Thymus (tissue), 11 donors: ENCODE measurements around the gene ZNF319. TPM values are rescaled to one million over a fixed set of nuclear protein-coding genes. Genes with fewer than 3 reads are reported as not detected.
"Not testable (repeated sequence)": the region's sequence is repeated elsewhere in the genome, so short reads cannot be mapped to it uniquely, and the experiment has no call there.

Source experiments
- DNase-seq, 9 donors: peaks; one replicate each; pipeline ENCODE4 v3.0.0-alpha.2; 2013; ENCODE audit warnings: low spot score in 9 of 9, low read depth in 6 of 9, missing footprints in 1 of 9
- H3K27ac ChIP-seq, 2 donors: one replicate each; pipeline ENCODE4 v1.5.1; 2013; ENCODE audit warnings: control low read depth in 1 of 2, low read depth in 1 of 2, low read length in 1 of 2, mild to moderate bottlenecking in 1 of 2, moderate library complexity in 1 of 2
- H3K27me3 ChIP-seq, 2 donors: one replicate each; pipeline ENCODE4 v1.5.1; 2013; ENCODE audit warnings: low read length in 1 of 2; ENCODE audit not compliant: control insufficient read depth in 2 of 2, insufficient read depth in 1 of 2
- H3K36me3 ChIP-seq, 2 donors: one replicate each; pipeline ENCODE4 v1.5.1; 2013; ENCODE audit warnings: low read length in 1 of 2, mild to moderate bottlenecking in 1 of 2, moderate library complexity in 1 of 2; ENCODE audit not compliant: control insufficient read depth in 2 of 2, insufficient read depth in 2 of 2
- H3K4me1 ChIP-seq, 2 donors: one replicate each; pipeline ENCODE4 v1.5.1; 2013; ENCODE audit warnings: low read length in 2 of 2; ENCODE audit not compliant: control insufficient read depth in 2 of 2, insufficient read depth in 2 of 2
- H3K4me3 ChIP-seq, 2 donors: one replicate each; pipeline ENCODE4 v1.5.1; 2013; ENCODE audit warnings: low read length in 2 of 2, control low read depth in 1 of 2, mild to moderate bottlenecking in 1 of 2
- H3K9me3 ChIP-seq, 2 donors: one replicate each; pipeline ENCODE4 v1.5.1; 2013; ENCODE audit warnings: low read length in 1 of 2, mild to moderate bottlenecking in 1 of 2; ENCODE audit not compliant: control insufficient read depth in 2 of 2, insufficient read depth in 1 of 2
- WGBS: extraction: QIAGEN DNeasy Blood & Tissue Kit; methylation state at CpG from one replicate; pipeline ENCODE4 v1.1.7; 2013; 5-methylcytosine and 5-hydroxymethylcytosine counted together
- polyA plus RNA-seq: library from polyadenylated mRNA; stranded (reverse); fragments of 200-250 nt; gene quantifications from one replicate; pipeline ENCODE4 v1.2.3, GENCODE V29; 2013
- total RNA-seq: library from RNA; stranded (reverse); fragments of 120-200 nt; gene quantifications from one replicate; pipeline ENCODE4 v1.2.4, GENCODE V29; 2013
- donor health status: healthy.

The ZNF319 gene
- total and polyA plus RNA-seq, 2 donors, result 1.7 to 6.9 TPM

- no peak for DNase-seq
- Histone ChIP-seq H3K4me3 (no peak overlapping the region), H3K4me1 (no peaks in the 10 kb centered on the region), H3K9me3 (no peaks in the 10 kb centered on the region), H3K27me3 (no peaks in the 10 kb centered on the region), H3K36me3 (peaks cover 40 to 41% of the 10 kb centered on the region in 2 donors), H3K27ac (no peak overlapping the region)
- 97% methylated on average over 9 of the region's 9 CpGs for WGBS
These were observed 12.9 kb upstream of the ZNF319 start for GRCh38 chr16:58013201-58013956.

GRCh38 chr16:58012481-58012880 is 12.0 kb upstream of the ZNF319 start:
- Histone ChIP-seq H3K9me3 (no peaks in the 10 kb centered on the region), H3K27ac (no peak overlapping the region), H3K27me3 (no peaks in the 10 kb centered on the region), H3K36me3 (peaks cover 40 to 41% of the 10 kb centered on the region in 2 donors), H3K4me3 (no peak overlapping the region), H3K4me1 (no peaks in the 10 kb centered on the region)
- 95% methylated on average over 9 of the region's 9 CpGs for WGBS
- no peak for DNase-seq

- Histone ChIP-seq H3K4me3 (no peak overlapping the region), H3K27me3 (no peaks in the 10 kb centered on the region), H3K36me3 (peaks cover 36 to 37% of the 10 kb centered on the region in 2 donors), H3K4me1 (no peaks in the 10 kb centered on the region), H3K9me3 (no peaks in the 10 kb centered on the region), H3K27ac (no peak overlapping the region)
- WGBS, result 96% methylated on average over 3 of the region's 3 CpGs
- no peak for DNase-seq
These were observed 11.2 kb upstream of the ZNF319 start for GRCh38 chr16:58011652-58012051.

GRCh38 chr16:58010886-58011285 is 10.4 kb upstream of the ZNF319 start:
- Histone ChIP-seq H3K4me3 (no peak overlapping the region), H3K4me1 (no peaks in the 10 kb centered on the region), H3K9me3 (no peaks in the 10 kb centered on the region), H3K27me3 (no peaks in the 10 kb centered on the region), H3K36me3 (peaks cover 36 to 40% of the 10 kb centered on the region in 2 donors), H3K27ac (no peak overlapping the region)
- no peak for DNase-seq
- 96% methylated on average over 3 of the region's 3 CpGs for WGBS

- no peak for DNase-seq
- no peaks in the 10 kb centered on the region for H3K4me1 ChIP-seq
- H3K36me3 ChIP-seq, result peaks cover 36 to 40% of the 10 kb centered on the region in 2 donors
- H3K27ac ChIP-seq, result no peak overlapping the region
- no peaks in the 10 kb centered on the region for H3K27me3 ChIP-seq
- H3K4me3 ChIP-seq, result no peak overlapping the region
- no peaks in the 10 kb centered on the region for H3K9me3 ChIP-seq
- WGBS, result 98% methylated on average over 11 of the region's 11 CpGs
These were observed 9.5 kb upstream of the ZNF319 start for GRCh38 chr16:58009856-58010416.

- peaks cover 13 to 15% of the 10 kb centered on the region in 2 donors for H3K36me3 ChIP-seq
- not testable (repeated sequence) for H3K4me3 ChIP-seq, H3K9me3 ChIP-seq, H3K27me3 ChIP-seq, H3K27ac ChIP-seq, DNase-seq
- 94% methylated on average over 12 of the region's 12 CpGs for WGBS
- peaks cover 6 to 11% of the 10 kb centered on the region in 2 donors for H3K4me1 ChIP-seq
These were observed 4.3 kb upstream of the ZNF319 start for GRCh38 chr16:58004736-58005135.

GRCh38 chr16:58002936-58003335 is 2.5 kb upstream of the ZNF319 start:
- peaks cover 15 to 17% of the 10 kb centered on the region in 2 donors for H3K36me3 ChIP-seq
- H3K4me3 ChIP-seq, result no peak overlapping the region
- H3K27me3 ChIP-seq, result no peaks in the 10 kb centered on the region
- H3K9me3 ChIP-seq, result peaks cover 0 to 3% of the 10 kb centered on the region in 2 donors
- no peak for DNase-seq
- peaks cover 10 to 26% of the 10 kb centered on the region in 2 donors for H3K4me1 ChIP-seq
- H3K27ac ChIP-seq, result no peak overlapping the region
- over 99% methylated on average over 5 of the region's 5 CpGs for WGBS

GRCh38 chr16:58002416-58002800 is 1.9 kb upstream of the ZNF319 start:
- peaks cover 20 to 22% of the 10 kb centered on the region in 2 donors for H3K36me3 ChIP-seq
- peaks cover 0 to 3% of the 10 kb centered on the region in 2 donors for H3K9me3 ChIP-seq
- no peak overlapping the region for H3K4me3 ChIP-seq
- no peaks in the 10 kb centered on the region for H3K27me3 ChIP-seq
- no peak for DNase-seq
- no peak overlapping the region for H3K27ac ChIP-seq
- 96% methylated on average over 9 of the region's 9 CpGs for WGBS
- H3K4me1 ChIP-seq, result peaks cover 10 to 26% of the 10 kb centered on the region in 2 donors

- Histone ChIP-seq H3K4me3 (peak overlapping the region; percentile 80 to 93), H3K4me1 (peaks cover 10 to 26% of the 10 kb centered on the region in 2 donors), H3K9me3 (peaks cover 0 to 3% of the 10 kb centered on the region in 2 donors), H3K27ac (no peak overlapping the region), H3K27me3 (no peaks in the 10 kb centered on the region), H3K36me3 (peaks cover 22 to 25% of the 10 kb centered on the region in 2 donors)
- no peak for DNase-seq
- WGBS, result 70% methylated on average over 10 of the region's 10 CpGs
These were observed 1.4 kb upstream of the ZNF319 start for GRCh38 chr16:58001781-58002415.
